HepG2 (cell line): ENCODE measurements around the gene CCS. TPM values are rescaled to one million over a fixed set of nuclear protein-coding genes. Genes with fewer than 3 reads are reported as not detected.

Source experiments
- ARNT ChIP-seq: fragments of 450-650 bp; IDR thresholded peaks from 2 replicates; pipeline ENCODE4 v1.6.1; 2017
- ATF7-NPFF ChIP-seq: sonication (generic); formaldehyde crosslinking; IDR thresholded peaks from 2 replicates; pipeline ENCODE4 v1.8.1; 2023; ENCODE audit warnings: mild to moderate bottlenecking, low read depth, missing genetic modification reagents, moderate library complexity
- BORCS8-MEF2B ChIP-seq: sonication (generic); formaldehyde crosslinking; IDR thresholded peaks from 2 replicates; pipeline ENCODE4 v1.8.0; 2022; ENCODE audit warnings: mild to moderate bottlenecking, missing genetic modification reagents
- CREB1 ChIP-seq, 2 experiments: fragments of 450-650 bp in 1 of 2; IDR thresholded peaks; 2 replicates each; pipeline ENCODE4 v1.6.1; 2016 to 2017; ENCODE audit warnings: control low read depth in 1 of 2, mild to moderate bottlenecking in 1 of 2, missing compliant biosample characterization in 1 of 2, missing genetic modification characterization in 1 of 2
- DRAP1 ChIP-seq: IDR thresholded peaks from 2 replicates; pipeline ENCODE4 v1.6.1; 2016; ENCODE audit warnings: missing genetic modification reagents, missing compliant biosample characterization
- ESRRA ChIP-seq: sonication (generic); formaldehyde crosslinking; IDR thresholded peaks from 2 replicates; pipeline ENCODE4 v1.5.1; 2020; ENCODE audit warnings: mild to moderate bottlenecking, low read depth, missing genetic modification reagents
- FOSL1 ChIP-seq: sonication (generic); formaldehyde crosslinking; IDR thresholded peaks from 2 replicates; pipeline ENCODE4 v1.9.0; 2021; ENCODE audit warnings: missing genetic modification reagents, borderline replicate concordance
- GMEB2 ChIP-seq: IDR thresholded peaks from 2 replicates; pipeline ENCODE4 v1.6.1; 2016; ENCODE audit warnings: missing biosample characterization, missing genetic modification reagents, low read depth
- HNRNPLL ChIP-seq: fragments of 200-400 bp; formaldehyde crosslinking; IDR thresholded peaks from 2 replicates; pipeline ENCODE4 v1.6.1; 2017; ENCODE audit warnings: mild to moderate bottlenecking, low read depth, low read length; ENCODE audit not compliant: poor library complexity, severe bottlenecking
- KLF9 ChIP-seq: IDR thresholded peaks from 2 replicates; pipeline ENCODE4 v1.6.1; 2016; ENCODE audit warnings: low read depth
- PBX2 ChIP-seq: IDR thresholded peaks from 2 replicates; pipeline ENCODE4 v1.6.1; 2016; ENCODE audit warnings: control low read depth
- PHF5A ChIP-seq: IDR thresholded peaks from one replicate; pipeline ENCODE4 v1.6.1; 2018; ENCODE audit warnings: low read depth, missing genetic modification reagents; ENCODE audit not compliant: unreplicated experiment
- SMC3 ChIP-seq: IDR thresholded peaks from 2 replicates; pipeline ENCODE4 v1.6.1; 2011; ENCODE audit warnings: low read length, improper control_type of control experiment
- SOX5 ChIP-seq: IDR thresholded peaks from 2 replicates; pipeline ENCODE4 v1.6.1; 2016; ENCODE audit warnings: borderline replicate concordance
- XBP1 ChIP-seq: sonication (generic); formaldehyde crosslinking; IDR thresholded peaks from 2 replicates; pipeline ENCODE4 v1.5.0; 2020; ENCODE audit warnings: missing genetic modification reagents
- ZBTB2 ChIP-seq: sonication (generic); formaldehyde crosslinking; IDR thresholded peaks from 2 replicates; pipeline ENCODE4 v1.8.0; 2022; ENCODE audit warnings: low read depth, missing genetic modification reagents
- ZFP41 ChIP-seq: sonication (generic); formaldehyde crosslinking; IDR thresholded peaks from 2 replicates; pipeline ENCODE4 v1.4.0; 2020; ENCODE audit warnings: mild to moderate bottlenecking, missing genetic modification reagents, borderline replicate concordance
- ZNF230 ChIP-seq: sonication (generic); formaldehyde crosslinking; IDR thresholded peaks from 2 replicates; pipeline ENCODE4 v1.4.0; 2020; ENCODE audit warnings: mild to moderate bottlenecking, missing genetic modification reagents
- ZNF3 ChIP-seq: IDR thresholded peaks from 2 replicates; pipeline ENCODE4 v1.7.0; 2017; ENCODE audit warnings: inconsistent platforms
- ZNF354B ChIP-seq: sonication (generic); formaldehyde crosslinking; IDR thresholded peaks from 2 replicates; pipeline ENCODE4 v1.8.0; 2022; ENCODE audit warnings: mild to moderate bottlenecking, missing genetic modification reagents
- ZNF605 ChIP-seq: sonication (generic); formaldehyde crosslinking; IDR thresholded peaks from 2 replicates; pipeline ENCODE4 v1.8.0; 2022; ENCODE audit warnings: mild to moderate bottlenecking, missing genetic modification reagents
- ZNF781 ChIP-seq: sonication (generic); formaldehyde crosslinking; IDR thresholded peaks from 2 replicates; pipeline ENCODE4 v1.5.1; 2020; ENCODE audit warnings: borderline replicate concordance, mild to moderate bottlenecking, missing genetic modification reagents; ENCODE audit errors: not compliant biosample characterization
- polyA plus RNA-seq, 8 experiments: library from polyadenylated mRNA; depleted of rRNA in 3 of 8; stranded (reverse) in 7 of 8; unstranded in 1 of 8; fragments of >200 nt; fragmentation: Illumina TruSeq in 4 of 8; extraction: Trizol in 4 of 8; gene quantifications; 2 replicates each; pipeline versions ENCODE4 v1.2.1 to v1.2.3, GENCODE V29; 2011 to 2016; ENCODE audit warnings: low read depth in 4 of 8, missing spikeins in 1 of 8, mixed read lengths in 1 of 8; ENCODE audit not compliant: insufficient read depth in 1 of 8
- total RNA-seq, 5 experiments: library from RNA; depleted of rRNA; stranded (reverse); fragments of >200 nt; fragmentation: Illumina TruSeq; extraction: Trizol; gene quantifications; 2 replicates each; pipeline ENCODE4 v1.2.3, GENCODE V29; 2016; ENCODE audit warnings: low read depth in 1 of 5

Gene CCS
- total and polyA plus RNA-seq, 2 of the 13 experiments (the other 11 are each of a cell fraction or from before 2014, with no cell fraction given), result 25.4 to 44.6 TPM

GRCh38 chr11:66592457-66593302 lies at the start of gene CCS, which contains the start of gene CCDC87 (continued):
- peak; percentile 97 for TF ChIP-seq ZNF230 (CRISPR knock-in tag)
- 0 out of 2 replicates have a peak, but pooled peaks have one; percentile 39 for TF ChIP-seq FOSL1 (CRISPR knock-in tag)
- peak; percentile 66 for TF ChIP-seq ATF7-NPFF (CRISPR knock-in tag)
- TF ChIP-seq PBX2 (CRISPR knock-in tag), result no peak
- TF ChIP-seq ARNT, result no peak
- TF ChIP-seq CREB1 (IDR thresholded peaks at IDR 0.05), result peak; percentile 38; the same call in 1 of the 2 replicates
- TF ChIP-seq CREB1 (CRISPR knock-in tag; IDR thresholded peaks at IDR 0.05), result peak; percentile 53
- 0 out of 2 replicates have a peak, but pooled peaks have one; percentile 71 for TF ChIP-seq ZNF354B (CRISPR knock-in tag)
- peak; percentile 64; the same call in 1 of the 2 replicates for TF ChIP-seq ZBTB2
- TF ChIP-seq DRAP1, result peak; percentile 91
- TF ChIP-seq BORCS8-MEF2B, result peak; percentile 94
- no peak for TF ChIP-seq SOX5 (CRISPR knock-in tag)
- 0 out of 2 replicates have a peak, but pooled peaks have one; percentile 30 for TF ChIP-seq ZFP41
- TF ChIP-seq GMEB2 (CRISPR knock-in tag), result peak; percentile 35; the same call in 1 of the 2 replicates
- TF ChIP-seq SMC3, result no peak
- peak; percentile 84 for TF ChIP-seq HNRNPLL
- TF ChIP-seq KLF9 (CRISPR knock-in tag), result peak; percentile 69; the same call in 1 of the 2 replicates
- TF ChIP-seq XBP1 (CRISPR knock-in tag), result no peak
- TF ChIP-seq ZNF605, result peak; percentile 92
- peak; percentile 66 for TF ChIP-seq PHF5A (CRISPR knock-in tag)
- TF ChIP-seq ZNF781 (CRISPR knock-in tag), result peak; percentile 17
- TF ChIP-seq ESRRA (CRISPR knock-in tag), result peak; percentile 94
- TF ChIP-seq ZNF3 (CRISPR knock-in tag), result no peak
